Measurements from ENCODE around the gene B9D1.

- TF ChIP-seq CTCF (IDR thresholded peaks at IDR 0.05) (no peak), POLR2A (IDR thresholded peaks at IDR 0.05) (no peak)
Measured at GRCh38 chr17:19345486-19346350, 16.8 kb downstream of the B9D1 start.

All from heart left ventricle (tissue), 13 donors.